A549 treated with ZK216348 at 1 μM for 4 hours (cell line): ENCODE results near the gene NR1H2. TPM values are rescaled to one million over a fixed set of nuclear protein-coding genes. Genes with fewer than 3 reads are reported as not detected.

Source experiments
- total RNA-seq: library from RNA; stranded (reverse); fragments of 200-300 nt; extraction: Qiagen RNA extraction; gene quantifications from 5 replicates; pipeline ENCODE4 v1.2.3, GENCODE V29; 2022; ENCODE audit warnings: low read depth

Gene NR1H2
- total RNA-seq, result 55.3 to 88.6 TPM (median 84.3 TPM) in 5 replicates

GRCh38 chr19:50376166-50377050 is at the start of gene NR1H2:
TSS of gene NR1H2 (plus strand) at chr19:50376457. CDS start at chr19:50377606, 1,149 bp downstream.

GRCh38 chr19:50329146-50329925 is 46.9 kb upstream of the NR1H2 start, which contains the start of gene KCNC3:
TSS of gene KCNC3 (minus strand) at chr19:50329377. CDS start at chr19:50329082, 295 bp downstream.

GRCh38 chr19:50365434-50366306 is 10.6 kb upstream of the NR1H2 start, which contains the start of gene NAPSA:
TSS of gene NAPSA (minus strand) at chr19:50365639. CDS start at chr19:50365621, 18 bp downstream.

GRCh38 chr19:50383852-50384684 is 7.8 kb downstream of the NR1H2 start, which contains the start of gene POLD1:
TSS of gene POLD1 (plus strand) at chr19:50384347. CDS start at chr19:50398852, 14,505 bp downstream.

GRCh38 chr19:50418176-50419021 is 42.1 kb downstream of the NR1H2 start, which contains the start of gene SPIB:
TSS of gene SPIB (plus strand) at chr19:50418938. CDS start at chr19:50418963, 25 bp downstream.

GRCh38 chr19:50432221-50433028 is 56.2 kb downstream of the NR1H2 start, which contains the start of gene MYBPC2:
TSS of gene MYBPC2 (plus strand) at chr19:50432892. CDS start at chr19:50432954, 62 bp downstream.

Other genes with a start within 250 kb of the NR1H2 start
- gene IZUMO2, start 213.2 kb upstream of the NR1H2 start, total RNA-seq, result not detected in 5 replicates
- 4.0 to 7.5 TPM (median 6.7 TPM) in 5 replicates for gene MYH14, start 172.8 kb upstream of the NR1H2 start, total RNA-seq
- gene KCNC3, start 47.1 kb upstream of the NR1H2 start, total RNA-seq, result 0.78 to 1.7 TPM (median 1.5 TPM) in 5 replicates
- gene NAPSA, start 10.8 kb upstream of the NR1H2 start, total RNA-seq, result 0.48 to 1.6 TPM (median 1.2 TPM) in 5 replicates
- gene POLD1, start 7.9 kb downstream of the NR1H2 start, total RNA-seq, result 42.6 to 91.4 TPM (median 81.7 TPM) in 5 replicates
- gene SPIB, start 42.5 kb downstream of the NR1H2 start, total RNA-seq, result 0.16 to 0.80 TPM (median 0.32 TPM) in 4 of 5 replicates, not detected in the other
- gene MYBPC2, start 56.4 kb downstream of the NR1H2 start, total RNA-seq, result not detected in 5 replicates
- 79.6 to 159 TPM (median 151 TPM) in 5 replicates for gene EMC10, start 100.0 kb downstream of the NR1H2 start, total RNA-seq
- 1.7 to 3.0 TPM (median 2.1 TPM) in 5 replicates for gene GARIN5A, start 100.4 kb downstream of the NR1H2 start, total RNA-seq
- gene JOSD2, start 134.7 kb downstream of the NR1H2 start, total RNA-seq, result 43.9 to 92.5 TPM (median 82.2 TPM) in 5 replicates
- gene ASPDH, start 137.5 kb downstream of the NR1H2 start, total RNA-seq, result not detected in 5 replicates
- 0.38 to 0.68 TPM (median 0.58 TPM) in 5 replicates for gene LRRC4B, start 192.0 kb downstream of the NR1H2 start, total RNA-seq